ENCODE results near the gene ZNF292. TPM values are rescaled to one million over a fixed set of nuclear protein-coding genes. Genes with fewer than 3 reads are reported as not detected.

The ZNF292 gene
- polyA plus RNA-seq (2013, experiment 1 of 2): 13.4 TPM
- 13.9 TPM for polyA plus RNA-seq (2013, experiment 2 of 2)

DNA sequence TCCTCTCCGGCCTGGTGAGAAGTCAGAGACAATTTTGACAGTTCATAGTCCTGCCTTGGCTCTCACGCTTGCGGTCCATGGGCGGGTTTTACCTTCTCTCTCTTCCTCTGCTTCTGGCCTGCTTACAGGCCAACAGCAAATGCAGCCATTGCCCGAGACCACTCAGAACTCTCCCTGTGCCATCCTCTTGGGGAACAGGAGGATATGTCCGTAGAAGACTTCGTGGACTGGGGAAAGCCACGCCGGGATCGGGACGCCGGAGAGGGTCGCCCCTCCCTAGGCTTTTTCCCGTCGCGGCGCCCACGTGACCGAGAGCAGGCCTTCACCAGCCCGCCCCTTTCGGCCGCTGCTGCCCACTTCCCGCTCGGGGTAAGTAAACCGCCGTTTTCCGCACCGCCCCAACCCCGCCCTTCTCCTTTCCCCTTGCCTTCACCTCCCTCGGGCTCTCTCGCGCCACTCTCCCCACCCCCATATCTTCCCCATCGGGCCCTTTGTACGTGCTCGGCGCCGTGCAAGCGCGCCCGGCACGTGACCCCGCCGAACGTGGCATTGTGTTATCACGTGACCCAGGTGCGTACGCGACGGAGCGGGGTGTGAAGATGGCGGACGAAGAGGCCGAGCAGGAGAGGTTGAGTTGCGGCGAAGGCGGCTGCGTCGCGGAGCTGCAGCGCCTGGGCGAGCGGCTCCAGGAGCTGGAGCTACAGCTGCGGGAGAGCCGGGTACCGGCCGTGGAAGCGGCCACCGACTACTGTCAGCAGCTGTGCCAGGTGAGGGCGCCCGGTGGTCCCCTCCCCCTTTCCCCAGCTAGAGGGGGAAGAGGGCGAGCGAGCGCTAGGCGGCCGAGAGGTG is at the start of gene ZNF292:
ZNF292 (plus strand) TSS at position 573 of the 849 bp plus-strand sequence; CDS start at position 600, 27 bp downstream.
- no peaks in the 10 kb centered on the region for H3K4me1 ChIP-seq (ENCODE audit: control insufficient read depth, insufficient read depth, low read length, poor library complexity, severe bottlenecking)
- H3K27ac ChIP-seq (ENCODE audit: low read depth, low read length, severe bottlenecking): peak within 1 kb of the TSS; percentile 96
- no peaks in the 10 kb centered on the region for H3K9me3 ChIP-seq (ENCODE audit: control insufficient read depth, low read length)
- WGBS, 2 experiments (ENCODE audit: insufficient coverage in 2 of 2): 0% methylated on average over 60 to 61 of the region's 75 CpGs
- peak within 1 kb of the TSS; percentile 63 for H3K4me3 ChIP-seq (ENCODE audit: extremely low read depth, insufficient read depth, low read length, poor library complexity, severe bottlenecking)
- peaks cover 17% of the 10 kb centered on the region for H3K36me3 ChIP-seq (ENCODE audit: control insufficient read depth, insufficient read depth, low read length)

DNA sequence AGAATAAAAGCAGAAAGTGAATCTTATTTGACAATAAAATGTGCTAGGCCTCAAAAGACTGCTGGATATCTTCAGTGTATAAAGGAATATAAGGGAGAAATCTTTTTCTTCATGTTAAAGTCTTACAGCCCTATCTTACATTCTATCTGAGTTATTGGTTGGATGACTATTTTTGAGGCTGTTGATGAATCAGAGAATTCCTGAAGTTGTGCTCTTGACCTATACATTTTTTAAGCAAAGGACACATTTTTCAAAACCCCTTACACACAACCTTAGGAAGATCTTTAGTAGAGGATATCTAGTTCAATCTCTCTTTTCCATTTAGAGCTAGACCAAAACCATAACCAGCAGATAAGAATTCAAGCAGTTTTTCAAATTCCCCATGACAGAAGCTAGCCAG is 49.5 kb upstream of the ZNF292 start:
- no peak overlapping the region for H3K27ac ChIP-seq (ENCODE audit: low read depth, low read length, severe bottlenecking)
- H3K4me1 ChIP-seq (ENCODE audit: control insufficient read depth, insufficient read depth, low read length, poor library complexity, severe bottlenecking): no peaks in the 10 kb centered on the region
- no peak overlapping the region for H3K4me3 ChIP-seq (ENCODE audit: extremely low read depth, insufficient read depth, low read length, poor library complexity, severe bottlenecking)
- no peaks in the 10 kb centered on the region for H3K36me3 ChIP-seq (ENCODE audit: control insufficient read depth, insufficient read depth, low read length)
- no peaks in the 10 kb centered on the region for H3K9me3 ChIP-seq (ENCODE audit: control insufficient read depth, low read length)

DNA sequence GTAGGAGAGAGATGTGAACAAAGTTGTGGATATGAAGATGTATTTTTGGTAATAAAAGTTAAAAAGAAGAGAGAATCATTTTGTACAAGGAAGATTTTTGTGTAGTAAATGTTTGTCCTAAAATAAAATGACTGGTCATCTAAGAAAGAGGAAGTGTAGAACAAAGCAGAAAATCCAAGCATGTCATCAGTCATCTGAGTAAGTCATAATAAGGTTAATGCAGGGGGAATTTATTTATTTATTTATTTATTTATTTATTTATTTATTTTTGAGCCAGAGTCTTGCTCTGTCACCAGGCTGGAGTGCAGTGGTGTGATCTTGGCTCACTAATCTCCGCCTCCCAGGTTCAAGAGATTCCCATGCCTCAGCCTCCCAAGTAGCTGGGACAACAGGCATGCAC is 44.7 kb upstream of the ZNF292 start:
- no peaks in the 10 kb centered on the region for H3K4me1 ChIP-seq (ENCODE audit: control insufficient read depth, insufficient read depth, low read length, poor library complexity, severe bottlenecking)

DNA sequence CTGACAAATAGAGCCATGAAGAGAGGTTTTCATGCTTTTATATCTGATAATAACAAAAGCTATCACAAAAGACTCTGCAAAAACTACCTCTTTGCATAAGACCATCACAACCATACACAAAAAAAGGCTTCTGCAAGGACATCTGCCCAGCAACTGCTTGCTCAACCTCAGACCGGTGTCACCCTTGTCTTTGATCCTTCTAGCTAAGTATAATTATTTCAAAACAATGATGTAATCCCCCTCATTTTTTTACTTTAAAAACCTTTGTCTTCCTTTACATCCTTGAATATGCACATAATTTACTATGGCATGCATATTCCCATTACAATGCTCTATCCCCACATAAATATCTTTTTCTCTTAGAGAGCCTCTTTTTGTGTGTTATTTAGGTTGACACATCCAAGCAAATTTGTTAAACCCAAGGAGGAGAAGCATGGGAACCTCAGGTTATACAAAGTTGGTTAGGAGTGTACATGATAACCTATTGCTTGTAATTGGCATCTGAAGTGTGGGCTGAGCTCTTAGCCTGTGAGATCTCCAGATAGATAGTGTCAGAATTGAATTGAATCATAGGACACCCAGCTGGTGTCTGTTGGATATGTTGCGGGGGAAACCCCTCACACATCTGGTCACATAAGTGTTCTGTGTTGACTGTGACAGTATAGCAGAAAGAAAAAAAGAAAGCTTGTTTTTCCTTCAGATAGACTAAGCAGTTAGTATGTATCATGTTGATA is 39.8 kb upstream of the ZNF292 start:
- Histone ChIP-seq H3K4me3 (ENCODE audit: extremely low read depth, insufficient read depth, low read length, poor library complexity, severe bottlenecking) (no peak overlapping the region), H3K27ac (ENCODE audit: low read depth, low read length, severe bottlenecking) (no peak overlapping the region), H3K4me1 (ENCODE audit: control insufficient read depth, insufficient read depth, low read length, poor library complexity, severe bottlenecking) (no peaks in the 10 kb centered on the region), H3K9me3 (ENCODE audit: control insufficient read depth, low read length) (no peaks in the 10 kb centered on the region), H3K36me3 (ENCODE audit: control insufficient read depth, insufficient read depth, low read length) (no peaks in the 10 kb centered on the region)
- 60 to 67% methylated on average over 1 of the region's 2 CpGs for WGBS, 2 experiments (ENCODE audit: insufficient coverage in 2 of 2)

More for the DNA sequence above, 44.7 kb upstream of the ZNF292 start:
- Histone ChIP-seq H3K9me3 (ENCODE audit: control insufficient read depth, low read length) (no peaks in the 10 kb centered on the region), H3K36me3 (ENCODE audit: control insufficient read depth, insufficient read depth, low read length) (no peaks in the 10 kb centered on the region), H3K27ac (ENCODE audit: low read depth, low read length, severe bottlenecking) (no peak overlapping the region), H3K4me3 (ENCODE audit: extremely low read depth, insufficient read depth, low read length, poor library complexity, severe bottlenecking) (no peak overlapping the region)
- 88% methylated on average over 1 of the region's 1 CpG; no CpG with 5 or more reads in 1 of the 2 experiments for WGBS, 2 experiments (ENCODE audit: insufficient coverage in 2 of 2)

DNA sequence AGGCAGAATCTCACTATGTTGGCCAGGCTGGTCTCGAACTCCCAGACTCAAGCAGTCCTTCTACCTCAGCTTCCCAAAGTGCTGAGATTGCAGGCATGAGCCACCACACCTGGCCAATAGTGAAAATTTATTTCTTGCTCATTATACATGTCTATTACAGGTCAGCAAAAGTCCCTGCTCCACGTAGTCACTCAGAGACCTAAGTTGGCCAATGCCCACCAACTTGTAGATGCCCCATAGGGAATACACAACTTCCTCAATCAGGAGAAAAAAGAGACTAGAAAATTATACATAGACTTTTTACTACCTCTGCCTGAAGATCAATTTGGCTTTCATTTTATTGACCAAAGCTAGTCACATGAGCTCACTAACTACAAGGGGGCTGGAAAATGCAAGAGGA is 38.4 kb upstream of the ZNF292 start:
- H3K36me3 ChIP-seq (ENCODE audit: control insufficient read depth, insufficient read depth, low read length): no peaks in the 10 kb centered on the region
- 92 to 100% methylated on average over 2 of the region's 2 CpGs for WGBS, 2 experiments (ENCODE audit: insufficient coverage in 2 of 2)
- no peaks in the 10 kb centered on the region for H3K9me3 ChIP-seq (ENCODE audit: control insufficient read depth, low read length)
- H3K27ac ChIP-seq (ENCODE audit: low read depth, low read length, severe bottlenecking): no peak overlapping the region
- no peaks in the 10 kb centered on the region for H3K4me1 ChIP-seq (ENCODE audit: control insufficient read depth, insufficient read depth, low read length, poor library complexity, severe bottlenecking)
- H3K4me3 ChIP-seq (ENCODE audit: extremely low read depth, insufficient read depth, low read length, poor library complexity, severe bottlenecking): no peak overlapping the region

DNA sequence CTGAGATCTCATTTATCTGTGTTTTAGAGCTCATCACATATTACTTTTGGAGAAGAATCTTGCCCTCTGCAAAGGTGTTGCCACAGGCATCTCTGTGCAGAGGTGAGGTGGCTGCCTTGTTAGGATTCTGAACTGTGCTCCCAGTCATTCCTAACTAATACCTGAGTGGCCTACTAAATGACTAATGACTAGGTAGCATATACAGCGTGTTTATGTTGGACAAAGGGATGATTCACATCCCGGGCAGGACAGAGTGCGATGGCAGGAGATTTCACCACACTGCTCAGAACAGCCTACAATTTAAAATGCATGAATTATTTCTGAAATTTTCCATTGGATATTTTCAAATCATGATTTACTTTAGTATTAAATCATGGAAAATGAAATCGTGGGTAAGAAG is 37.3 kb upstream of the ZNF292 start:
- no peaks in the 10 kb centered on the region for H3K36me3 ChIP-seq (ENCODE audit: control insufficient read depth, insufficient read depth, low read length)
- no peaks in the 10 kb centered on the region for H3K4me1 ChIP-seq (ENCODE audit: control insufficient read depth, insufficient read depth, low read length, poor library complexity, severe bottlenecking)
- WGBS, 2 experiments (ENCODE audit: insufficient coverage in 2 of 2): 100% methylated on average over 1 to 2 of the region's 4 CpGs
- no peak overlapping the region for H3K4me3 ChIP-seq (ENCODE audit: extremely low read depth, insufficient read depth, low read length, poor library complexity, severe bottlenecking)
- no peak overlapping the region for H3K27ac ChIP-seq (ENCODE audit: low read depth, low read length, severe bottlenecking)
- H3K9me3 ChIP-seq (ENCODE audit: control insufficient read depth, low read length): no peaks in the 10 kb centered on the region

DNA sequence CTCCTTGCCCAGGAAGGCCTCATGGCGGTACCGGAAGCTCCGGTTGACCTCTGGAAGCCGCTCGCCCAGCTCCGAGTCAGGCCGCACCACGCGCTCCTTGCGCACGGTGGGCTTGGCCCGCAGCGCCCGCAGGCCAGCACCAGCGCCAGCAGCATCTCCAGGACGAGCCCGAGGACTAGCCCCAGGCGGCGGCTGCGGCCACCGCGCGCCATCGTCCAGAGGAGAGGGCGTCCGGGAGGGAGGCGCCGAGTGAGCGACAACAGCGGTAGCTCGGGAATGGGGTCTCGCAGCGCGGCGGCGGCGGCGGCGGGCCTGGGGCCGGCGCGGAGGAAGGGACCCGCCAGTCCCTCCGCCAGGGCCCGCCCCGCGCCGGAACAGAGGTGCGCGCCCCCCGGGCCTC is 32.9 kb upstream of the ZNF292 start:
- Histone ChIP-seq H3K4me3 (ENCODE audit: extremely low read depth, insufficient read depth, low read length, poor library complexity, severe bottlenecking) (no peak overlapping the region), H3K36me3 (ENCODE audit: control insufficient read depth, insufficient read depth, low read length) (no peaks in the 10 kb centered on the region), H3K9me3 (ENCODE audit: control insufficient read depth, low read length) (no peaks in the 10 kb centered on the region), H3K27ac (ENCODE audit: low read depth, low read length, severe bottlenecking) (no peak overlapping the region), H3K4me1 (ENCODE audit: control insufficient read depth, insufficient read depth, low read length, poor library complexity, severe bottlenecking) (no peaks in the 10 kb centered on the region)
- 96 to 98% methylated on average over 45 to 50 of the region's 51 CpGs for WGBS, 2 experiments (ENCODE audit: insufficient coverage in 2 of 2)

DNA sequence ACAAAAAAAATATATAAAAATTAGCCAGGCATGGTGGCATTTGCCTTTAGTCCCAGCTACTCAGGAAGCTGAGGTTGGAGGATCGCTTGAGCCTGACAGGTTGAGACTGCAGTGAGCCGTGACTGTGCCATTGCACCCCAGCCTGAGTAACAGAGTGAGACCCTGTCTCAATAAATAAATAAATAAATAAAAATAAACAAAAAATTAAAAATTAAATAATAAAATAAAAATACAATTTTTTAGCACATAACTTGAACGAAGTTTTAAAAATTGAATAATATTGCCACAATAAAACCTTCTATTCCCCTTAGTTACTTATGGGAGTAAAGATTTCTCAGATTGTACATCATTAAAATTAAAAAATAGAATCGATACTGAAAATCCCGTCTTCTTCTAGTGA is 31.3 kb upstream of the ZNF292 start:
- H3K4me1 ChIP-seq (ENCODE audit: control insufficient read depth, insufficient read depth, low read length, poor library complexity, severe bottlenecking): no peaks in the 10 kb centered on the region
- 100% methylated on average over 1 of the region's 5 CpGs; no CpG with 5 or more reads in 1 of the 2 experiments for WGBS, 2 experiments (ENCODE audit: insufficient coverage in 2 of 2)
- no peaks in the 10 kb centered on the region for H3K36me3 ChIP-seq (ENCODE audit: control insufficient read depth, insufficient read depth, low read length)
- H3K9me3 ChIP-seq (ENCODE audit: control insufficient read depth, low read length): no peaks in the 10 kb centered on the region
- H3K4me3 ChIP-seq (ENCODE audit: extremely low read depth, insufficient read depth, low read length, poor library complexity, severe bottlenecking): no peak overlapping the region
- no peak overlapping the region for H3K27ac ChIP-seq (ENCODE audit: low read depth, low read length, severe bottlenecking)

DNA sequence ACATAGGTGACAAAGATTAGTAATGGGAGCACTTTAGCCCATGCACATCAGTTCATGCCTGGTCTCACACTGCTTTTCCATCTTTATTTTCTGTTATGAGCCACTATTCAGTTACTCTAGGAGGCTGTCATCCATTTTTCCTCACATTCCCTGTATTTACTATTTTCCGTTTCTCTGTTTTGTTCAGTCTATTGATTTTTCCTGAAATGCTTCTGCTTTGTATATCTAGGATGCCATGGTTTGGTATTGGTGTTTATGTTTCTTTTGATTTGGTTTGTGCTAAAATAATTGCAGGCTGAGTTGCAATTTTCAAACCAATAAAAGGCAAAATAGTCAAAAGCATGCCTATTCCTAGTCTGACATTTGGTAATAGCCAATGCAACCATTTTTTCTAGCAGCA is 28.9 kb upstream of the ZNF292 start:
- Histone ChIP-seq H3K27ac (ENCODE audit: low read depth, low read length, severe bottlenecking) (no peak overlapping the region), H3K9me3 (ENCODE audit: control insufficient read depth, low read length) (no peaks in the 10 kb centered on the region), H3K4me3 (ENCODE audit: extremely low read depth, insufficient read depth, low read length, poor library complexity, severe bottlenecking) (no peak overlapping the region), H3K36me3 (ENCODE audit: control insufficient read depth, insufficient read depth, low read length) (no peaks in the 10 kb centered on the region), H3K4me1 (ENCODE audit: control insufficient read depth, insufficient read depth, low read length, poor library complexity, severe bottlenecking) (no peaks in the 10 kb centered on the region)
- WGBS, 2 experiments (ENCODE audit: insufficient coverage in 2 of 2): no CpG with 5 or more reads among the region's 1 CpG

DNA sequence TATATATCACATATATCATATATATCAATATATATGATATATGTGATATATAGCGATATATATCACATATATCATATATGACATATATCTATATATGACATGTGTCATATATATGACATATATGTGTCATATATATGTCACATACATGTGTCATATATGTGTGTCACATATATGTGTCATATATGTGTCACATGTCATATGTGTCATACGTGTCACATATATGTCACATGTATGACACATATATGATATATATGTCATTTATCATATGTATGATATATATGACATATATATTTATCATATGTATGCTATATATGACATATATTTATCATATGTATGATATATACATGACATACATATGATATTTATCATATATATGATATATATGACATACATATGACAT is 27.6 kb upstream of the ZNF292 start:
- no peaks in the 10 kb centered on the region for H3K36me3 ChIP-seq (ENCODE audit: control insufficient read depth, insufficient read depth, low read length)
- no peaks in the 10 kb centered on the region for H3K4me1 ChIP-seq (ENCODE audit: control insufficient read depth, insufficient read depth, low read length, poor library complexity, severe bottlenecking)
- WGBS, 2 experiments (ENCODE audit: insufficient coverage in 2 of 2): no CpG with 5 or more reads among the region's 2 CpGs
- no peak overlapping the region for H3K27ac ChIP-seq (ENCODE audit: low read depth, low read length, severe bottlenecking)
- no peak overlapping the region for H3K4me3 ChIP-seq (ENCODE audit: extremely low read depth, insufficient read depth, low read length, poor library complexity, severe bottlenecking)
- H3K9me3 ChIP-seq (ENCODE audit: control insufficient read depth, low read length): no peaks in the 10 kb centered on the region

DNA sequence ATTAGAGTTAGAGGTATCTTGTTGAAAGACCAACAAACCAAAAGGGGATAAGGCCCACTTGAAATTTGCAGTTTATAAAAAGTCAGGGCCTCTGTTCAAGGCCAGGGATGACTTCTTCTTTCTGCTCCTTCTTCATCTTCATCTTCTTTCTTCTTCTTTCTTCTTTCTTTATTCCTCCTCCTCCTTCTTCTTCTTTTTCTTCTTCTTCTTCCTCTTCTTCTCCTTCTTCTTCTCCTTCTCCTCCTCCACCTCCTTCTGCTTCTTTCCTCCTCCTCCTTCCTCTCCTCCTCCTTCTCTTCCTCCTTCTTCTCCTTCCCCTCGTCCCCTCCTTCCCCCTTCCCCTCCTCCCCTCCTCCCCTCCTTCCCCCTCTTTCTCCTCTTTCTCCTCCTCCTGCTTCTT is 18.4 kb upstream of the ZNF292 start:
- WGBS, 2 experiments (ENCODE audit: insufficient coverage in 2 of 2): 13% methylated on average over 1 of the region's 1 CpG; no CpG with 5 or more reads in 1 of the 2 experiments
- H3K4me1 ChIP-seq (ENCODE audit: control insufficient read depth, insufficient read depth, low read length, poor library complexity, severe bottlenecking): no peaks in the 10 kb centered on the region
- H3K4me3 ChIP-seq (ENCODE audit: extremely low read depth, insufficient read depth, low read length, poor library complexity, severe bottlenecking): no peak overlapping the region
- peaks cover 9% of the 10 kb centered on the region for H3K9me3 ChIP-seq (ENCODE audit: control insufficient read depth, low read length)
- H3K36me3 ChIP-seq (ENCODE audit: control insufficient read depth, insufficient read depth, low read length): no peaks in the 10 kb centered on the region
- no peak overlapping the region for H3K27ac ChIP-seq (ENCODE audit: low read depth, low read length, severe bottlenecking)

Data from mesodermal cell (in vitro differentiated cells).